ENCODE measurements around the gene KRT16. TPM values are rescaled to one million over a fixed set of nuclear protein-coding genes. Genes with fewer than 3 reads are reported as not detected.

Gene KRT16
- not detected for total RNA-seq

DNA sequence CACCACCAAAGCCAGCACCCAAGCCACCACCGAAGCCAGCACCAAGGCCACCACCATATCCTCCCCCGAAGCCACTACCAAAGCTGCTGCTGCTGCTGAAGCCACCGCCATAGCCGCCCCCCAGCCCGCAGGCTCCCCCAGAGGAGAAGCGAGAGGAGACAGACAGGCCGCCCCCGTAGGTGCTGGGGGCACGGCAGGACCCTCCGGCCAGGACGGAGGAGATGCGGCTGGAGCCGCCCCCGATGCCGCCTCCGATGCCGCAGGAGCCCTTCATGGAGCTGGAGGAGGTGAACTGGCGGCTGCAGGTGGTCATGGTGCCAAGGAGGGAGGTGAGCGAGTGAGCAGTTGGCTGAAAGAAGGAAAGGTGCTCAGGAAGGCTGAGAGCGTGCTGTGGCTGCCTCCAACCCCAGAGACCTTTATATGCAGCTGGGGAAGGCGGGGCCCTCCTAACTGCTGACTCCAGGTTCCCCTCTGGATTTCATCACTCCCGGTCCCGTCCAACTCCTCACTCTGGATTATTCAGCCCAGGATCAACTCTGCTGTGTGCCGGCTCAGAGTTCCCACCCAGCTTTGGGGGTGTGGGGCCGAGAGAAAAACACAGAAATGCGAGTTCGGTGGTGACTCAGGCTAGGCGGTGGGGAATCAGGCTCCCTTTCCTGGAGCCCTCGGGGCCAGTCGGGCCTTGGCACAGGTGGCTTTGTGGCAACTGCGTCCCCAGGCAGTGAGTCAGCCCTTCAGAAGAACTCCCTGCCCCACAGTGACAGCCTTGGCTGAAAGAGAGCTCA lies at the start of gene KRT16:
KRT16 (minus strand) TSS at position 392 of the 785 bp plus-strand sequence; CDS start at position 313, 79 bp downstream.

DNA sequence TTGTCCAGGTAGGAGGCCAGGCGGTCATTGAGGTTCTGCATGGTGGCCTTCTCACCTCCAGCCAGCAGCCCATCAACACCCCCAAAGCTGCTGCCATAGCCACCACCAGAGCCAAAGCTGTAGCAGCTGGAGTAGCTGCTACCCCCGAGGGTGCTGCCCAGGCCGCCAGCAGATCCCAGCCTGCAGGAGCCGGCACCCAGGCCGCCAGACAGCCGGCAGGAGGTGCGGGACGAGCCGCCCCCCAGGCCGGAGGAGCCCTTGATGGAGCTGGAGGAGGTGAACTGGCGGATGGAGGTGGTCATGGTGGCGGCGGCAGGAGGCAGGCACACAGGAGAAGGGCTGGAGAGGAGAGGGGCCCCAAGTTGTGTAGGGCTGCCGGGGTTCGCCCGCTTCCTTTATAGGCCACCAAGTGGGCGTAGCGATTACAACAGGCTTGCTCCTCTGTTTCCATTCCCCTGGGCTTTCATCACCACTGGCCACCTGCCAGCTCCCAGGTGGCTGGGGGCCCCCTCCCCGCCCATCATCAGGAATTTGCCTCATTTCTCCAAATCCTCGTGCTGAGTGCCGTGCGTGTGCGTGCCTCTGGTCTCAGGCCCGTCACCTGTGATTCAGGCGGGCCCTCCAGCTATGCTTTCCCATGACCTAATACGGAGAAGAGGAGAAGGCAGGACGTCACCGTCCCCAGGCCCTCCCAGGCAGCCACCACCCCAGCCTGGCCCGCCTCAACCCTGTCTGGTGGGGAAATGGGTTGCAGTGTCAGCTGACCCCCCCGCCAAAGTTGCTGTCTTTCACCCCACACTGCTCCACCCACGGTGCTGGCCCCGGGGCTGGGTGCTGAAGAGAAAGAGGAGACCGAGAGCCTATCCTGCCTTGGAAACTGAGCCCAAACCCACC lies 11.9 kb upstream of the KRT16 start, which contains the start of gene KRT17:
KRT17 (minus strand) TSS at position 368 of the 894 bp plus-strand sequence; CDS start at position 302, 66 bp downstream.

DNA sequence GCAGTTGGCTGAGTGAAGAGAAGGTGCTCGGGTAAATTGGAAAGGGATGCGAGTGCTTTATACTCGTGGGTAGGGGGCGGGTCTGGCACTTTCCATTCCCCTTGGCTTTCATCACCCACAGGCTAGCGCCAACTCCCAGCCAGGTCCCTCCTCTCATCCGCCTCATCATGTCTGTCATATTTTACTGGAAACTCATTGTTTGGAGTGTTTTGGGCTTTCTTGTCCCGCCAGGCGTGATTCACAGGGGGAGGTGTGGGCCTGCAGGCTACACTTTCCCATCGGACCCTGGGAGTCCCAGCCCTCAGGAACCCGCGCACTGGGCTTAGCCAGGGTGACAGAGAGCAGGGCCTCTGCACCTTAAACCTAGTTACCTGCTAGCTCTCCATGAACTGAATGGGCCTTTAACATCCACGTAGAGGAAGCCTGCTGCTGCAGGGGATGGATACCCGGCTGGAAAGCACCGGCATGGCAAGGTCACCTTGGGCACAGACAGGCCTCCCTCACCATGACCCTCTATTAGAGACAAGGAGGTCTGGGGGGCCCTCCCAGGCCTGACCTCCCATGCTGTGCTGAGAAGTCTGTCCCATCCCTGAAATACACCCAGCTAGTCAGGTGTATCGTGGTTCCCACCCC lies 25.6 kb downstream of the KRT16 start, which contains the start of gene KRT14:
KRT14 (minus strand) TSS at position 33 of the 633 bp plus-strand sequence. CDS start 61 bp downstream, outside the sequence.

DNA sequence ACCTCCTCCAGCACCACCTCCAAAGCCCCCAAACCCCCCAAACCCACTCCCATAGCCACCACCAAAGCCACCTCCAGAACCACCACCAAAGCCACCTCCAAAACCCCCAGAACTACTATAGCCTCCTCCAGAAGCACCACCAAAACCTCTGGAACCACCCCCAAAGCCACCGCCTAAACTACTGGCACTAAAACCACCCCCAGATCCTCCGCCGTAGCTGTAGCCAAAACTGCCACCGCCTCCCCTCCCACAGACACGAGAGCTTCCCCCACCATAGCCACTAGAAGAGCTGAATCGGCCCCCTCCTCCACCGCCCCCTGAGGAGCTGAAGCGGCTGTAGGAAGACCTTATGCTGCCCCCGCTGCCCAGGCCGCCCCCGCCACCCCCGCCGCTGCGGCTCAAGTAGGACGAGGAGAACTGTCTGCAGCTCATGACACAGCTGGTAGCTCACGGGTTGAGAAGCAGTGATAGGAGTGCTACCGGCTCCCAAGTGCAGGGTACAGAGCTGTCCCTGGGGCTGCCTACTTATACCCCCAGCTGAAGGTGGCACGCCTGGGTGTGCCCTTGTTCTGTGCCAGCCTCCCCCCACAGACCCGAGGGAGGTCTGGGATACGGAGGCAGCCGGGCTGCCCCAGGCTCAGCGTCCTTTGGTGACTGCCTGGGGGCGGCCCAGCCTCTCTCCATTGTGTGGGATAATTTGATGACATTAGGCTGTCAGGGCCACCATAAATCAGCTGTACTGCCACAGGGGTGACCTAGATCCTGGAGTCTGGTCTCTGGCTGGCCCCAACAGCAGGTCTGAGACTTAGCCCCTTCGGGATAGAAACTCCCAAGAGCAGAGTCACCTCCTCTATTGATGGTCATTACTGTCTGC lies 40.8 kb downstream of the KRT16 start, which contains the start of gene KRT9:
KRT9 (minus strand) TSS at position 499 of the 874 bp plus-strand sequence; CDS start at position 432, 67 bp downstream.

Other genes with a start within 250 kb of the KRT16 start
- gene KRT33B, start 243.0 kb downstream of the KRT16 start, total RNA-seq: not detected
- not detected for gene KRT34, start 230.5 kb downstream of the KRT16 start, total RNA-seq
- gene KRT31, start 215.2 kb downstream of the KRT16 start, total RNA-seq: 0.23 TPM
- gene KRT37, start 188.2 kb downstream of the KRT16 start, total RNA-seq: not detected
- gene KRT38, start 171.8 kb downstream of the KRT16 start, total RNA-seq: not detected
- gene KRT32, start 145.4 kb downstream of the KRT16 start, total RNA-seq: not detected
- not detected for gene KRT35, start 131.6 kb downstream of the KRT16 start, total RNA-seq
- not detected for gene KRT36, start 122.9 kb downstream of the KRT16 start, total RNA-seq
- gene KRT13, start 107.2 kb downstream of the KRT16 start, total RNA-seq: not detected
- gene KRT15, start 93.9 kb downstream of the KRT16 start, total RNA-seq: not detected
- 22.1 TPM for gene KRT19, start 84.5 kb downstream of the KRT16 start, total RNA-seq
- gene KRT9, start 40.7 kb downstream of the KRT16 start, total RNA-seq: not detected
- gene KRT14, start 25.9 kb downstream of the KRT16 start, total RNA-seq: not detected
- not detected for gene KRT17, start 11.8 kb upstream of the KRT16 start, total RNA-seq
- gene EIF1, start 76.1 kb upstream of the KRT16 start, total RNA-seq: 114 TPM
- not detected for gene GAST, start 99.6 kb upstream of the KRT16 start, total RNA-seq
- gene HAP1, start 121.9 kb upstream of the KRT16 start, total RNA-seq: 9.9 TPM
- gene JUP, start 173.9 kb upstream of the KRT16 start, total RNA-seq: 29.8 TPM
- 19.8 TPM for gene P3H4, start 199.2 kb upstream of the KRT16 start, total RNA-seq
- gene FKBP10, start 200.2 kb upstream of the KRT16 start, total RNA-seq: 18.2 TPM
- gene NT5C3B, start 223.5 kb upstream of the KRT16 start, total RNA-seq: 145 TPM
- not detected for gene KLHL10, start 225.1 kb upstream of the KRT16 start, total RNA-seq